HG03575 (cell line): ENCODE data around the gene PLXDC2.

Experiments used
- ATAC-seq: cut with Tn5 transposase; IDR thresholded peaks from one replicate; pipeline ENCODE4 v1.9.1; 2021; ENCODE audit not compliant: unreplicated experiment, insufficient number of reproducible peaks, low FRiP score; ENCODE audit errors: extremely low read depth

PLXDC2 gene

DNA sequence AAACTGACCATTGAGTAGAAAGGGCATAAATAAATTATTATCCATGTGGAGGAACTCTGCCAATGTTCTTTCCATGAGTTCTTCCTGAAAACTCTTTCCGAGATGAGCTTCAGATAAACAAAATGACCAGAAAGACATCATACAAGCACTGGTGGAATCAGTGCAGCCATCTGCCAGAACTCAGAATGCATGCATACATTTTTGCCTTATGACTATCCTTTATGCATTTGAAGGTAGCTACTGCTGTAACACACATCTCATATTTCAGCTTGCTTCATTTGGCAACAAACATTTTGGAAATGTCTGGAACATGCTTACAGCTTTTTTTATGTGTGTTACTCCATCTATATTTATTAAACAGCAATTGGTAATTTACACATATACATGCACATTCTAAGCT lies 448.9 kb downstream of the PLXDC2 start:
- no peak for ATAC-seq

DNA sequence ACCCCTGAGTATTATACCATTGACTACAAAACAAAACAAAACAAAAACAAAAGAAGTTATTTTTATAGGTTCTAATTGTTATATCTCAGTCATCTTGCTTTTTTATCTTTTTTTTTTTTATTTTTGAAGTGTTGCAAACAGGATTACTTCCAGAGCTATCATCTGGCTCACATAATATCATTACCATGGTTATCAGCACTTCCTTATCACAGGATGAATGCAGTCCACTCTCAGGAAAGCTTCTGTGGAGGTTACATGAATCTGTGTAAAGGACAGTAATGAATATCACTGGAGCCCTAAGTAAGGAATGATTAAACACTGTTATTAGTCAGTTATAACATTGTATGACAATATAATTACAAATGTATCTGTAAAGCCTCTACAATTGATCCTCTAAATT lies 451.5 kb downstream of the PLXDC2 start:
- no peak for ATAC-seq

DNA sequence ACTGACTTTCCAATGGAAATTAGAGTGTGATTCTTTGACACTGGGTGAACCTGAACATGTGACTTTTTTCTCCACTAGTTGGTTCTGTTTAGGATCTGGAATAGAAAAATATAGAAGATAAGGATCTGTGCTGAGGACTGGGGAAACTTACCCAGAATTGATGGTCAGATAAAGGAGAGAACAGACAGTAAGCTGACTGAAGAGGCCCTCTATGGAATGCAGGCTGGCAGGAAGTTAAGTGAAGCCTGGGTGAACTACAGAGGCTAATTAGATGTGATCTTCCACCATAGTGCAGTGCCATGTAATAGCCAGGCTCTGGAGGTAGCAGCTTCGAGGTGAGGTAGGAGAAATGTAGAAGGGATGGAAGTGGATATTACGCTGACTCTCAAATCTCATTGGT lies 455.3 kb downstream of the PLXDC2 start:
- no peak for ATAC-seq

DNA sequence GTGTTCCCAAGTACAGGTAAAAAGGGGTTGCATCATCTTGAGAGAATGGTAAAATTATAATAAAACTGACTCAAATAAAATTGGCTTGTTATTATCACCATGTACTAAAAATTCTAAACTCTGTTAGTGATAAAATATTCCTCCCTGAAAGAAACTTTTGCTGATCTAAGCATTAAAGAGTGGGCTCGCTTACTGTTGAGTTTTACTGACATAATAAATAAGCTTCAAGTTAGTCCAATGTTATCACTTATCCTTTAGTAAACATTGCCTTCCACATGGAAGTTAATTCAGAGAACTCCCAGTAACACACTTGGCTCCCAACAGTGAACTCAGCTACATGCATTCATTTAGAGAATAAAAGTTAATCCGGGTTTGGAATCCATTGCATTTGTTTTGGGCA lies 456.4 kb downstream of the PLXDC2 start:
- ATAC-seq, result no peak

DNA sequence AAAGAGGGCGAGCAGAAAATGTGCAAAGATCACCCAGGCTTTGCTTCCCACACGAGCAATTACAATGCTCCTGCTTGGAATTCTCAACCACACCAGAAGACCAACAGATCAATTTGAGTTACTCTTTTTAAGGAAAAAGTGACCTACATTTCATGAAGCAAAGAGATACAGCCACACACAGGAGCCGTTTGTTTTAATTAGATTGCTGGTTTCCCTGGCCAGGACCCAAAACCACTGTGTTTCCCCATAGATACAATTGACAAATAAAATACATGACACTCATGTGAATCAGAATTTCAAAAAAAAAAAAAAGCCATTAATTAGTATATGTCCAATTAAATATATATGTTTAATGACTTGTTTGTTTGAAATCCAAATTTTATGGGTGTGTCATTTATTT lies 458.3 kb downstream of the PLXDC2 start:
- ATAC-seq, result no peak

DNA sequence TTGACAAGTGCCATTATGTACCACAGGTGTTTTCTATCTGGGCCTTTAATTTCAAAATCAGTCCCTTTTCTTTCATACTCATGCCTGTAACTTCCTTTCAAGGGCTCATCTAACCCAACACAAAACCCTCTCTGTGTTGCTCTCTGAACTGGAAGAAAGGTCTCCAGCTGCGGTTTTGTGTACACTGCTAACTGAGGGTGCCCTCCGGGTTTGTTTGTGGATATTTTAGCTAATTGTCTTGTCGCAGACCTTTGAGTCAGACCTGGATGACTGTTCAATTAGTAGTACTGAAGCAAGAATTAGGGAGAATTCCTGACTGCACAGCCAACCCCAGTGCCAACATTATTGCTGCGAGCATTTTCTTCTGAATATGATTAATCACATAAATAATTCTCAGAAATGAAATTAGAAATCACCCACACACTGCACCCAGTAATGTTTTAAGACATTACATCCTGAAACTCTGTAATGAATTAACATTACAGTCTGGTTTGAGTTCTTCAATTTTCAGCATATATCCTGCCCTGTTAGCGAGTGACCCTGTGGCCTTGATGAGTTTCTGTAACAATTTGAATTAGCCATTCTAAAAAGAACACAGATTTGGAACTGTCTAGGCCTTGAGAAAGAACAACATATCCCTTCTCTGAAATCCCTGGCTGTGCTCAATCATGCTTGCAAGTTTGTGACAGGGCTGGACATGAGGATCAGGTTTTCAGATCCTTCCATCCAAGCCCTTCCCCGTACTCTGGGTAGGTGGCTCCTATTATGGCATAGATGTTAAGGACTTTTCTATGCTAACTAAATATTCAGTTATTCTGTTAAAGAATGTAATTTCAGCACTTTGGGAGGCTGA lies 460.1 kb downstream of the PLXDC2 start:
- no peak for ATAC-seq

DNA sequence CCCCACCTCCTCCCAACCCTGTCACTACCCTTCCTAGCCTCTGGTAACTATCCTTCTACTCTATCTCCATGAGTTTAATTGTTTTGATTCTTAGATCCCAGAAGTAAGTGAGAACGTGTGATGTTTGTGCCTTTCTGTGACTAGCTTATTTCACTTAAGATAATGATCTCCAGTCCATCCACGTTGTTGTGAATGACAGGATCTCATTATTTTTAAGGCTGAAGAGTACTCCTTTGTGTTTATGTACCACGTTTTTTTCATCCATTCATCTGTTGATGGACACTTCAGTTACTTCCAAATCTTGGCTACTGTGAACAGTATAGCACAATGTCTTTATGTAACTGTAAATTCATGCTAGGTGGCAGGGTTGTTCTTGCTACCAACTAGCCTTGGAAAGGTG lies 461.6 kb downstream of the PLXDC2 start:
- no peak for ATAC-seq

DNA sequence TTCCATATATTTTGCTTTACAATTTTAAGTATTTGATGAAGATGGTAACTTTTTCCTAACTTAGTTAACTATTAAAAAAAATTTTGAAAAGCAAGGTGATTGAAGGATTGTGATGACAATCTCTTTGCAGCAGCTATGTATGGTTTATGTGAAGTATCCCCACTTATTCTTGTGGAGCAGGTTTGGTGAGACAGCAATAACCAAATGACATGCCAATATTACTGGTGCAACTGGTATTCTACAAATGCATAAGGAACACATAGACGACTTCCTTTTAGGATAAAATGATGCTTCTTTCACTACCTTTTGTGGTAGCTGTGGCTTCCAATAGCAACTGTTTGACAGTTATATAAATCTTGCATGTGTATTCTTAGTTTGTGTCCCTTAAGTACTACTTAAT lies 465.3 kb downstream of the PLXDC2 start:
- ATAC-seq, result no peak

DNA sequence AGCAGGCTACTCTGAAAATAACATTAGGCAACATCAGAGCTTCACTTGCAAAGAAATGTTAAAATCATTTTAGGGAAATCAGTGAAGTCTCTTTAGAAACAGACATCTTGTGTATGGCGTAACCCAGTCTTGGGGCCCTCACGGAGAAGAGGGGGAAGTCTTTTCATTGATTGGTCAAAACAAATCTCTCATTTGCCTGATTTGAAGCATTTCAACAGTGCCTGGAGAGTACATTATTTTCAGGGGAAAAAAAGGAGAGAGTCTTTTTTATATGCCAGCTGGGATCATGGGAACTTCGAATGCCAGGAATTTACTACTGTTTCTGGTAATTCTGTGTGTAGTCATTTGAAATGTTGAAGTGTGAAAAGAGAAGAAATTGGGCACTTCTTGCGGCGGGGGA lies 471.4 kb downstream of the PLXDC2 start:
- no peak for ATAC-seq

DNA sequence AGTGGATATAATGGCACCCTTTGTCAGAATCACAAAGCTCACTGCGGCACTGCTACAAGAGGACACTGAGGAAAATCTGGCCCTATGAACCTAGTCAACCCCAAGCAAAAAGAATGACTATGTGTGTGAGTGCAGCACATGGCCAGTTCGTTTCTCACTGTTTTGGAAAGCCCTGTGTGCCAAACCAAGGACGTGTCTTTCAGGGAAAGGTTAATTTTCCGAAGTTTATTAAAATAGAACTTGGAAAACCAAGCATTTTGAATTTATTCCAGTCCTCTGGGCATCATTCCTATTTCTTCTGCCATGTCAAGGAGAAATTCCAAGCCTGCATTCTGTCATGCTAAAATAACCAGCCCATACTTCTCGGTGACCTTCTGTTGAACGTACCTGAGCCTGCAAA lies 471.8 kb downstream of the PLXDC2 start:
- no peak for ATAC-seq

DNA sequence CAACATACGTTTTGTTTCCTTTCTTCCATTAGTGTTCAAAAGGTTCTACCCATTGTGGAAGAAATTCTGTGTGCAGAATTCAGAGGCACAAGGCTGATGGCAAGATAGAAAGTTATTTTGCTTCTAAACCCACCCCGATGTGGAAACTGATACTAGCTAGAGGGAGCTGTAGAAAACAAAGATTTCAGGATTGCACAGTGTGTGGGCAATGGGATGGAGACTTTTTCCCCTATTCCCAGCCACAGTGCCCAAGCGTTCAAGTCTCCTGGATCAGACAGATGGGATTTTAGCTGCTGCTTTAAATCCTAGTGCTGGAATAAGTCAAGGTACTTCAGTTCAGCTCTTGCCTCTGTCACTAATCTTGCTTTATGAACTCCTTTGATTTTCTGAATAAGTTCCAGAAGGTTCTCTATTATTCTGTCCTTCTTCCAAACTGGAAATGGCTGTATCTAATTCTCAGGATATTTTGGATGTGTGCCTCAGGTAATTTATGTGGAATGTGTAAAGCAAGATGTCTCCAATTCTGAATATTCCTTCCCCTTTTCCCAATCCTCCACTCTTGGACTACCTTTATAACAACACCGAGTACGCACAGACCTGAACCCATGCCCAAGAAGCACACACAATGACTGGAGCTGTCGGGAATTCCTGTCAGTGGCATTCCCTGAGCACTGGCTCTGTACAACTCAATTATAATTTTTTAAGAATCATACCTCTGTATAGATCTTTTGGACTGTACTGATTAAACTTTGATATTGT lies 473.0 kb downstream of the PLXDC2 start:
- ATAC-seq, result no peak

DNA sequence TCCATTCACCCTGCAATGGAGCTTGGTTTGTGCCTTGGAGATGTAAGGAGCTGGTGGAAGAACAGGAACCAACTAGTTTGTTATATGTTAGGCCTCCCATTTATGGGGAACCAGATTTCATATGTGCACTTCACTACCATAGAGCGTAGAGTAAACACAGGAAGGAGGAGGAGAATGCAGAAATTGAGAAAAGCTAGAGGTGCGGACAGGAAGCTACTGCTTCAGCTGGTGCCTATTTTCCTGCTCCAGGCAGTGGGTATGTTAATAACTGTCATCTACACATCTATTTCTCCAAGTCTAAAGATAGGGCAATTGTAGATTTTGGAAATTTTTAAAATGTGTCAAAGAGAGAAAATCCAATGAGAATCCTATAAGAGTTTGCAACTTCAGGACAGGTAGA lies 482.2 kb downstream of the PLXDC2 start:
- ATAC-seq, result no peak

DNA sequence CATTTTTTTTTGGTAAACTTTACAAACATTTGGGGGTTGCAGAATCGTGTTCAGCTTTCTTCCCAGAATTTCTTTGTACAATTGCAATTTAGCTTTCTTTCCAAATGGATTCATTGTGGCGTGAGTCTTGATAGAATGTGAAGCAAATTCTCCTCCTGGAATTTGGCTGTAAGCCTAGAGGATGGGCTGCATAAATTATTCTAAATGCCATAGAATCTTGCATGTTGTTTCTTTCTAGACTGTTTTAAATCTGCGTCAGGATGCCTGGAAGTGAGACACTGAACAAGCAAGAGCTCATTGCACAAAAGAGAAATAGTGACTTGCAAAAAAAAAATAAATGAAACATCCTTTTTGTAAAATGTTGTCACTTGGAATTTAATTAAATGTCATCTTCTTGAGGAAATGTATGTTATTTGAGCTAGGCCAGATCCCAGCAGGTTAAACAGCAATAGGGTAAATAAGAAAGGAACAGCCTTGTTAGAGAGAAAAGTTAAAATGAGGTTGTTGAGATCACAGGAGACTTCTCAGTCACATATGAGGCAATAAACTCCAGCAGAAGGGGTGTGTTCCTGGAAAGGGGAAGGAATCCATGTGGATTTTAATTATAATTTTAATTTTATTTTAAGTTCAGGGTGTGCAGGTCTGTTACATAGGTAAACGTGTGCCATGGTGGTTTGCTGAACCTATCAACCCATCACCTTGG lies 483.0 kb downstream of the PLXDC2 start:
- ATAC-seq, result no peak

DNA sequence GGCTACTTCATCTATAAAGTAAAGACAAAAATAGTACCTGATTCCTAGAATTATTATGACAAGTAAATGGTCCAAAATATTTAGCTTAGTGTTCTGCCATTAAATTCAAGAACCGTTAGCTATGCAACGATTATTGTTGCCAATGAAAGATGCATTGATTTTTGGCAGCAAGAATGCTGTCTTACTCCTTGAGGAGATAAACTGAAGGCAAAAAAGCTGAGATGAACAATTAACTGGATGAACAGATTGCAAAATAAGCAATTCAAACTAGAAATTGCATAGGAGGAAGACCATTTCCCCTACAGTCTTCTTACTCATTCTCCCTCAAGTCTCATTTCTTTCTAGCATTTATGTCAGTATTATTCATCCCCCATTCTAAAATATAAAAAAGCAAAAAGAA lies 484.5 kb downstream of the PLXDC2 start:
- no peak for ATAC-seq

DNA sequence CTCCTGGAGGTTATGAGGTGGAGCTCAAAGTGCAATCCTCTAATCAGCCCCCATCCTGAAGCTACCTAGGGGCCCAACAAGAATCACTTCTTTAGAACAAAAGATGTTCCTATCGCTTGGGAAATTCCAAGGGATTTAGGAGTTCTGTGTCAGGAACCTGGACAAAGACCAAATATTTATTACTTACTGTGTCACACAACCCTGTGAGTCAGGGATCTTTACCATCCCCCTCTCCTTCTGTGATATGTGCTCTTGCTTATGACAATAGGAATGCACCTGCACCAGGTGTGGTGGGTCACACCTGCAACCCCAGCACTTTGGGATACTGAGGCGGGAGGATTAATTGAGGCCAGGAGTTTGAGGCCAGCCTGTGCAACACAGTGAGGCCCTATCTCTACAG lies 485.8 kb downstream of the PLXDC2 start:
- no peak for ATAC-seq

DNA sequence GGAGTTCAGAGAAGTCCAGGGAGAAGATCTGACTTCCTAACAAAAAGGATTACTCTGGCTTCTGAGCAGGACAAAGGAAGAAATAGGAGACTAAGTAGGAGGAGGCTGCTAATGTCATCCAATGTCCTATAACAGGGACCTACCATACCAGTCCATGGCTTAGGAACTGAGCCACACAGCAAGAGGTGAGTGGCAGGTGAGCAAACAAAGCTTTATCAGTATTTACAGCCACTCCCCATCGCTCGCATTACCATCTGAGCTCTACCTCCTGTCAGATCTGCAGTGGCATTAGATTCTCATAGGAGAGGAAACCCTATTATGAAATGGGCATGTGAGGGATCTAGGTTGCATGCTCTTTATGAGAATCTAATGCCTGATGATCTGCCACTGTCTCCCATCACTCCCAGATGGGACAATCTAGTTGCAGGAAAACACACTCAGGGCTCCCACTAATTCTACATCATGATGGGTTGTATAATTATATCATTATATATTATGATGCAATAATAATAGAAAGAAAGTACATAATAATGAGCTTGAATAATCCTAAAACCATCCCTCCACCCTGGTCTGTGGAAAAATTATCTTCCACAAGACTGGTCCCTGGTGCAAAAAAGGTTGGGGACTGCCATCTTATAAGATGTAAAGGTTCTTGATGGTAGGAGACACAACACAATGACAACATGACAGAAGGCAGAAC lies 487.4 kb downstream of the PLXDC2 start:
- ATAC-seq, result no peak

DNA sequence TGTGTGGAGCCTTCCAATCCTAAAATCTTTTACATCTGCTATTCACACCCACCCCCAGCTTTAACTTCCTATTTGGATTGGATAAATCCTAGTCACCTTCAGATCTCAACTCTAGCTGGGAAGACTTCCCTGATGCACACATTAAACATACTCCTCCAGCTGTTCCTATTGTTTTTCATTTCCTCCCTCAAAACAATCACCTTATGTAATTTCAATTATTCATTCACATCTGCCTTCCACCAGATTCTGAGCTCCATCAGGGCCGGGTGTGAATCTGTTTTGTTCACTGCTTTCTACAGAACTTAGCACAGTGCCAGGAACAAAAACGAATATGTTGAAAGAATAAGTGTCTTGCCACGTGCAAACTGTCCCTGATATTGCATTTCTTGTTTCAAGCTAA lies 497.4 kb downstream of the PLXDC2 start:
- ATAC-seq, result no peak

DNA sequence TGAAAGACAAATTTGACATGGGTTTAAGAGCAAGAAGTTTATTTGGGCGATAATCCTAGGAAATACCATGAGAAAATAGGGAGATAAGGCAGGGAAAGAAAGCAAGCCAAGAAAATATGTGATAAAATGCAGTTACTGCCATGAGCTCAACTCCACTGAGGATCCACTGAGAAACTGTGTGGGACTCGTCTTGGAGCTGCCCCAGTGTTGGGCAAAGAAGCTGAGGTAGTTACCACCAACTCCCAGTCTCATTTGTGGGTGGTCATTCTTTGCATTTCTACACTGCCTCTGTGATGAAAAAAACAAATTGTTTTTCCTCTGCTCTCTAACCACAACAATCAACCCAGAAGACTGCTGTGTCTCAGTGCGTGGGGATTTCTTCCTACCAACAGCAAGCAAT lies 498.2 kb downstream of the PLXDC2 start:
- no peak for ATAC-seq

DNA sequence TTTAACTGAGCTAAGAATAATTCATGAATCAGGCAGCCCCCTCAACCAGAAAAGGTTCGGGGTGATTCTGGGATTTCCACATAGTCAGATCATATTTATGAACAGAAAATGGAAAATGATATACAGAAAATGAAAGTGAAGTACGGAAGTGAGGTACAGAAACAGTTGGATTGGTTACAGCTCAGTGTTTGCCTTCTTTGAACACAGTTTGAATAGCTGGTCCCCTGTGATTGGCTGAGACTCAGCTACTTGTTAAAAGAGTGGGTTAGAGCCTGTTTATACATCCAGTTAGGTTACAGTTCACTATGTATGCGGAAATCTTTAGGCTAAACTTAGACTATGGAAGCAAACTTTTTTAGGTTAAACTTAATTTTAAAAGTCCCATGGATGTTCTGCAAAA lies 511.7 kb downstream of the PLXDC2 start:
- ATAC-seq, result no peak
